Endothelial cell of umbilical vein (primary cell): Measurements from ENCODE around the gene DBT. TPM values are rescaled to one million over a fixed set of nuclear protein-coding genes. Genes with fewer than 3 reads are reported as not detected.

ENCODE experiments used
- BruUV-seq: library from RNA; stranded (reverse); fragments of 400-500 nt; replicated peaks from 2 replicates; lab custom pipeline; 2021; lab: Mats Ljungman, UMichigan
- CTCF ChIA-PET: fragments of 300-600, 350-600 bp; sonication (Branson Sonifier 250); formaldehyde crosslinking; loops from one replicate; lab custom pipeline; 2021; ENCODE audit warnings: antibody characterized with exemption, inconsistent platforms; lab: Charles Lee
- POLR2A ChIA-PET: fragments of 300-600, 350-600 bp; sonication (Branson Sonifier 250); formaldehyde crosslinking; loops from one replicate; lab custom pipeline; 2021; ENCODE audit warnings: antibody characterized with exemption, inconsistent platforms; lab: Charles Lee
- DNase-seq: peaks from one replicate; pipeline ENCODE4 v3.0.0-alpha.2; 2011; ENCODE audit warnings: low read depth, low spot score
- FAIRE-seq: peaks from 2 replicates; lab custom pipeline; 2011; peaks lifted over from hg19 to GRCh38; lab: Jason Lieb, UNC
- H2AFZ ChIP-seq: 2 replicates; pipeline ENCODE4 v1.6.0; 2012; ENCODE audit warnings: low read depth, low read length, control low read depth, inconsistent platforms
- H3K27ac ChIP-seq: 2 replicates; pipeline ENCODE4 v1.5.1; 2011; ENCODE audit warnings: low read depth, mild to moderate bottlenecking, control low read depth, low read length, moderate library complexity; ENCODE audit not compliant: insufficient read depth
- H3K27me3 ChIP-seq, 2 experiments: 2 replicates each; pipeline versions ENCODE4 v1.6.0 to v1.6.1; 2011; ENCODE audit warnings: low read length in 2 of 2, mixed read lengths in 1 of 2; ENCODE audit not compliant: control insufficient read depth in 2 of 2, insufficient read depth in 2 of 2
- H3K36me3 ChIP-seq, 2 experiments: 2 replicates in 1 of 2; 3 replicates in 1 of 2; pipeline ENCODE4 v1.5.1; 2011; ENCODE audit warnings: low read length in 2 of 2, mild to moderate bottlenecking in 1 of 2, moderate library complexity in 1 of 2; ENCODE audit not compliant: control insufficient read depth in 2 of 2, insufficient read depth in 2 of 2; ENCODE audit errors: extremely low read depth in 1 of 2
- H3K4me1 ChIP-seq: 3 replicates; pipeline ENCODE4 v1.5.1; 2011; ENCODE audit warnings: mild to moderate bottlenecking, low read length; ENCODE audit not compliant: control insufficient read depth, insufficient read depth; ENCODE audit errors: extremely low read depth
- H3K4me2 ChIP-seq: 2 replicates; pipeline ENCODE4 v1.6.1; 2011; ENCODE audit warnings: low read length, control low read depth, mixed read lengths; ENCODE audit not compliant: insufficient read depth
- H3K4me3 ChIP-seq, 3 experiments: fragments of 200-600 bp in 1 of 3; sonication (generic), shearing (Covaris generic) in 1 of 3; replicated peaks in 1 of 3; 2 replicates each; pipeline ENCODE4 v1.5.1; 2011 to 2016; ENCODE audit warnings: control low read depth in 3 of 3, low read length in 3 of 3, mild to moderate bottlenecking in 2 of 3, inconsistent platforms in 1 of 3, low read depth in 1 of 3, moderate library complexity in 1 of 3; ENCODE audit not compliant: insufficient read depth in 1 of 3
- H3K79me2 ChIP-seq: 2 replicates; pipeline ENCODE4 v1.6.0; 2012; ENCODE audit warnings: low read length, inconsistent platforms; ENCODE audit not compliant: control insufficient read depth, insufficient read depth
- H3K9ac ChIP-seq: replicated peaks from 2 replicates; pipeline ENCODE3; 2011; ENCODE audit warnings: low read length, control low read depth; ENCODE audit not compliant: insufficient read depth; ENCODE audit errors: extremely low read depth
- H3K9me1 ChIP-seq: replicated peaks from 3 replicates; pipeline ENCODE4 v1.6.0; 2011; ENCODE audit warnings: mild to moderate bottlenecking, low read length; ENCODE audit not compliant: control insufficient read depth, insufficient read depth; ENCODE audit errors: extremely low read depth
- H3K9me3 ChIP-seq: replicated peaks from 2 replicates; pipeline ENCODE4 v1.5.1; 2012; ENCODE audit warnings: low read length, inconsistent platforms; ENCODE audit not compliant: control insufficient read depth, insufficient read depth
- H4K20me1 ChIP-seq: replicated peaks from 2 replicates; pipeline ENCODE3; 2011; ENCODE audit warnings: mild to moderate bottlenecking, low read length; ENCODE audit not compliant: control insufficient read depth, insufficient read depth; ENCODE audit errors: extremely low read depth
- CTCF ChIP-seq, 2 donors: IDR thresholded peaks; 1 replicate in 1 of 2; 2 replicates in 1 of 2; pipeline ENCODE4 v1.5.1; 2011; ENCODE audit warnings: low read length in 2 of 2, mild to moderate bottlenecking in 2 of 2, moderate library complexity in 2 of 2, control low read depth in 1 of 2, inconsistent platforms in 1 of 2, low read depth in 1 of 2; ENCODE audit not compliant: insufficient read depth in 1 of 2; ENCODE audit errors: extremely low read depth in 1 of 2
- JUN ChIP-seq: IDR thresholded peaks from 2 replicates; pipeline ENCODE4 v1.6.1; 2011; ENCODE audit warnings: borderline replicate concordance, low read depth; ENCODE audit not compliant: insufficient read length, insufficient read depth
- MYC ChIP-seq: IDR thresholded peaks from one replicate; pipeline ENCODE4 v1.6.1; 2011; ENCODE audit warnings: mild to moderate bottlenecking, low read depth, low read length
- POLR2A ChIP-seq: IDR thresholded peaks from 2 replicates; pipeline ENCODE4 v1.6.1; 2012; ENCODE audit warnings: low read depth, mild to moderate bottlenecking, control low read depth, low read length
- dilution Hi-C: fragments of 300-500 bp; cut with MboI; formaldehyde crosslinking; loops from one replicate; pipeline ENCODE4 v1.15.0; 2019; ENCODE audit warnings: low sequenced_read_pairs; ENCODE audit not compliant: extremely low pct_ligation_motif_present
- intact Hi-C: fragments of 100-400 bp; cut with micrococcal nuclease; formaldehyde crosslinking; loops from one replicate; pipeline ENCODE4 v1.10.0; 2022
- polyA plus RNA-seq, 4 experiments: library from polyadenylated mRNA; depleted of rRNA in 3 of 4; stranded (reverse) in 3 of 4; unstranded in 1 of 4; fragments of >200 nt; gene quantifications; 2 replicates each; pipeline versions ENCODE4 v1.2.1 to v1.2.3, GENCODE V29; 2011 to 2012; ENCODE audit warnings: missing spikeins in 1 of 4
- total RNA-seq: library from RNA; stranded (reverse); gene quantifications from 2 replicates; pipeline ENCODE4 v1.2.3, GENCODE V29; 2021

DBT gene
- total and polyA plus RNA-seq, 2 donors (not counting 3 experiments of a cell fraction or from before 2014, with no cell fraction given), result 1.6 to 7.9 TPM

DNA sequence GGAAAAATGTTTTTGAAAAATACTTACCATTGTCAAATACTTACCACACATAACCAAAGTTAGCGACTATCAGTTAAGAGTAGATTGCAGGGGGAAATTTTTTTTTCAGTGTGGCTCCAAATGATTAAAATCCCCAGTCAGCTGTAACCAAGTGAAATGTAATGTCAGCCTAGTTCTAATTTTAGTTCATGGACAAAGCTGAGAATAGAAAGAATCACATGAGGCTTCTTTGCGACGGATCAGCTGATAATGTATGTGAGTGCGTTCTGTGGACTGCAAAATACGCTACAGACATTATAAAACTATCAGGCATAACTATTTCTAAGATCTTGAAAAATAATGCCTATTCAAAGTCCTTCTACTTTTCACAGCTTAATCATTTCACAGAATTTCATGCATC lies 71.5 kb downstream of the DBT start, which contains the start of gene LRRC39:
LRRC39 (minus strand) TSS at position 166 of the 400 bp plus-strand sequence. CDS start 9,740 bp downstream, outside the sequence.
- Histone ChIP-seq H2AFZ (no peak within 1 kb of the TSS), H3K36me3 (no peaks in the 10 kb centered on the region), H3K4me3 (no peak within 1 kb of the TSS), H3K27ac (no peak within 1 kb of the TSS), H3K9me3 (no peaks in the 10 kb centered on the region), H3K4me2 (no peak within 1 kb of the TSS), H3K9me1 (no peaks in the 10 kb centered on the region), H3K79me2 (no peaks in the 10 kb centered on the region), H3K9ac (no peak within 1 kb of the TSS), H4K20me1 (no peaks in the 10 kb centered on the region), H3K4me1 (no peaks in the 10 kb centered on the region), H3K27me3 (no peaks in the 10 kb centered on the region)
- no peak for DNase-seq
- TF ChIP-seq POLR2A, result no peak
- TF ChIP-seq JUN, result no peak
- TF ChIP-seq CTCF (IDR thresholded peaks at IDR 0.05; ENCODE audit: extremely low read depth in 1 of 2, insufficient read depth in 1 of 2, low read depth in 1 of 2, low read length in 2 of 2), result no peak
- intact Hi-C loops, result no loop called here
- dilution Hi-C loops, result no loop called here
- no peak for FAIRE-seq
- CTCF ChIA-PET, result interaction anchor here (1.3 kb wide), 1 partner anchor 18 kb away, joined by 4 read pairs; no protein-coding TSS in a partner anchor
- POLR2A ChIA-PET, result no interaction called here
- no TSS peak for BruUV-seq

- Histone ChIP-seq H3K79me2 (no peaks in the 10 kb centered on the region), H3K27ac (no peak overlapping the region), H4K20me1 (no peaks in the 10 kb centered on the region), H3K9ac (no peak overlapping the region), H3K9me3 (no peaks in the 10 kb centered on the region), H3K4me3 (no peak overlapping the region), H3K27me3 (no peaks in the 10 kb centered on the region), H3K4me1 (no peaks in the 10 kb centered on the region), H3K9me1 (no peaks in the 10 kb centered on the region), H2AFZ (no peak overlapping the region), H3K4me2 (no peak overlapping the region), H3K36me3 (no peaks in the 10 kb centered on the region)
- CTCF ChIA-PET, result interaction anchor here (1.3 kb wide), 1 partner anchor 19 kb away, joined by 4 read pairs; no protein-coding TSS in a partner anchor
- intact Hi-C loops (no loop called here), dilution Hi-C loops (no loop called here)
- FAIRE-seq (no peak), DNase-seq (no peak)
- TF ChIP-seq MYC, result no peak
- no TSS peak for BruUV-seq
- POLR2A ChIA-PET, result no interaction called here
Observed at GRCh38 chr1:100177295-100178041, 72.2 kb downstream of the DBT start.
